GM12878 (cell line): Measurements from ENCODE around the gene SLC2A4RG. TPM values are rescaled to one million over a fixed set of nuclear protein-coding genes. Genes with fewer than 3 reads are reported as not detected.

Experiments
- ATAC-seq: fragments of 200-7000 bp; cut with Tn5 transposase; 3 replicates; pipeline ENCODE4 v1.9.1; 2020; ENCODE audit warnings: mild to moderate bottlenecking, moderate library complexity
- BruUV-seq: library from RNA; stranded (reverse); fragments of 400-500 nt; replicated peaks from 2 replicates; lab custom pipeline; 2021; lab: Mats Ljungman, UMichigan
- CTCF ChIA-PET: fragments of 300-600 bp; sonication (Branson Sonifier 250); formaldehyde crosslinking; extraction: SDS; loops from one replicate; lab custom pipeline; 2021; ENCODE audit warnings: inconsistent platforms; lab: Yijun Ruan, JAX
- POLR2A ChIA-PET: fragments of 350-600 bp; formaldehyde crosslinking; extraction: SDS; loops from one replicate; lab custom pipeline; 2021; ENCODE audit warnings: inconsistent platforms; lab: Charles Lee
- RAD21 ChIA-PET: fragments of 300-600 bp; sonication (Branson Sonifier 250); formaldehyde crosslinking; loops from one replicate; lab custom pipeline; 2023; ENCODE audit warnings: antibody characterized with exemption; ENCODE audit not compliant: unreplicated experiment; lab: Charles Lee
- SMC1A ChIA-PET: fragments of 300-600 bp; sonication (Branson Sonifier 250); formaldehyde crosslinking; loops from one replicate; lab custom pipeline; 2023; ENCODE audit not compliant: unreplicated experiment, uncharacterized antibody; lab: Charles Lee
- DNase-seq: peaks from one replicate; pipeline ENCODE4 v3.0.0-alpha.2; 2011; ENCODE audit warnings: low read depth, low spot score
- FAIRE-seq: peaks from 3 replicates; lab custom pipeline; 2011; peaks lifted over from hg19 to GRCh38; lab: Jason Lieb, UNC
- H2AFZ ChIP-seq: 2 replicates; pipeline ENCODE4 v1.6.0; 2011; ENCODE audit warnings: low read depth, low read length, control low read depth; ENCODE audit not compliant: control insufficient read depth
- H3K27ac ChIP-seq: 2 replicates; pipeline ENCODE4 v1.5.1; 2011; ENCODE audit warnings: control low read depth; ENCODE audit not compliant: control insufficient read depth, insufficient read depth
- H3K27me3 ChIP-seq, 2 experiments: replicated peaks in 1 of 2; 2 replicates each; pipeline versions ENCODE4 v1.6.0 to v1.6.1; 2011; ENCODE audit warnings: low read length in 1 of 2; ENCODE audit not compliant: control insufficient read depth in 2 of 2, insufficient read depth in 2 of 2
- H3K36me3 ChIP-seq, 2 experiments: 2 replicates each; pipeline ENCODE4 v1.5.1; 2011; ENCODE audit warnings: low read length in 1 of 2; ENCODE audit not compliant: control insufficient read depth in 2 of 2, insufficient read depth in 2 of 2
- H3K4me1 ChIP-seq: 2 replicates; pipeline ENCODE4 v1.6.1; 2011; ENCODE audit warnings: mild to moderate bottlenecking, low read length, moderate library complexity, mixed read lengths; ENCODE audit not compliant: control insufficient read depth, insufficient read depth
- H3K4me2 ChIP-seq: 2 replicates; pipeline ENCODE4 v1.6.0; 2011; ENCODE audit warnings: control low read depth; ENCODE audit not compliant: control insufficient read depth, insufficient read depth
- H3K4me3 ChIP-seq: fragments of 200-600 bp; sonication (generic); 2 replicates; pipeline ENCODE4 v1.5.1; 2016
- H3K79me2 ChIP-seq: 2 replicates; pipeline ENCODE4 v1.6.0; 2011; ENCODE audit warnings: low read length; ENCODE audit not compliant: control insufficient read depth, insufficient read depth
- H3K9ac ChIP-seq: 2 replicates; pipeline ENCODE4 v1.8.0; 2011; ENCODE audit warnings: low read length, control low read depth, mixed read lengths; ENCODE audit not compliant: control insufficient read depth, insufficient read depth
- H3K9me3 ChIP-seq: replicated peaks from 3 replicates; pipeline ENCODE4 v1.5.1; 2011; ENCODE audit warnings: mild to moderate bottlenecking, low read length; ENCODE audit not compliant: control insufficient read depth, insufficient read depth
- H4K20me1 ChIP-seq: 2 replicates; pipeline ENCODE4 v1.6.0; 2011; ENCODE audit not compliant: control insufficient read depth, insufficient read depth
- BACH1 ChIP-seq: fragments of 450-650 bp; IDR thresholded peaks from 2 replicates; pipeline ENCODE4 v1.6.1; 2017; ENCODE audit warnings: mild to moderate bottlenecking, borderline replicate concordance
- CREM ChIP-seq: IDR thresholded peaks from 2 replicates; pipeline ENCODE4 v1.6.1; 2014; ENCODE audit warnings: antibody characterized with exemption, low read depth
- DPF2 ChIP-seq: fragments of 450-650 bp; IDR thresholded peaks from 2 replicates; pipeline ENCODE4 v1.6.1; 2017; ENCODE audit warnings: mild to moderate bottlenecking
- GATAD2B ChIP-seq: fragments of 450-650 bp; conservative IDR thresholded peaks from 2 replicates; pipeline ENCODE4 v1.6.1; 2017; ENCODE audit warnings: low read depth, mild to moderate bottlenecking, moderate library complexity
- IKZF2 ChIP-seq, 2 experiments: fragments of 450-650 bp; IDR thresholded peaks; 2 replicates each; pipeline ENCODE4 v1.6.1; 2017; ENCODE audit warnings: mild to moderate bottlenecking in 2 of 2, moderate library complexity in 2 of 2
- LARP7 ChIP-seq: fragments of 450-650 bp; IDR thresholded peaks from 2 replicates; pipeline ENCODE4 v1.6.1; 2017; ENCODE audit warnings: mild to moderate bottlenecking
- SIX5 ChIP-seq: IDR thresholded peaks from 2 replicates; pipeline ENCODE4 v1.6.1; 2011; ENCODE audit warnings: mild to moderate bottlenecking, low read depth, low read length, moderate library complexity; ENCODE audit not compliant: severe bottlenecking
- SMARCA5 ChIP-seq: fragments of 450-650 bp; IDR thresholded peaks from 2 replicates; pipeline ENCODE4 v1.6.1; 2017; ENCODE audit warnings: mild to moderate bottlenecking
- TCF3 ChIP-seq: IDR thresholded peaks from 2 replicates; pipeline ENCODE4 v1.6.1; 2012; ENCODE audit warnings: low read depth, mild to moderate bottlenecking, low read length, borderline replicate concordance; ENCODE audit not compliant: insufficient read depth
- WGBS: methylation state at CpG from one replicate; pipeline ENCODE4 v1.1.6; 2016; ENCODE audit warnings: low lambda C conversion rate; ENCODE audit not compliant: insufficient replicate concordance, insufficient coverage; ENCODE audit errors: missing lambda C conversion rate; 5-methylcytosine and 5-hydroxymethylcytosine counted together
- in situ Hi-C: fragments of 300-500 bp; cut with MboI; formaldehyde crosslinking; loops from 9 replicates; pipeline ENCODE4 v1.14.3; 2018; ENCODE audit warnings: mixed read lengths
- intact Hi-C: fragments of 100-400 bp; cut with micrococcal nuclease; formaldehyde crosslinking; loops from one replicate; pipeline ENCODE4 v1.14.2; 2022; ENCODE audit not compliant: unreplicated experiment
- polyA plus RNA-seq, 11 experiments: library from polyadenylated mRNA; depleted of rRNA in 4 of 11; unstranded in 6 of 11; stranded (reverse) in 5 of 11; fragments of >200 nt; fragmentation: Nextera tagmentation in 4 of 11; fragmentation: Illumina TruSeq in 1 of 11; extraction: Ambion mirVana in 4 of 11; extraction: Trizol in 1 of 11; gene quantifications; 1 replicate in 1 of 11; 2 replicates in 10 of 11; pipeline versions ENCODE4 v1.2.1 to v1.2.3, GENCODE V29; 2011 to 2016; ENCODE audit warnings: inconsistent platforms in 2 of 11, missing spikeins in 2 of 11, low read depth in 1 of 11
- total RNA-seq, 4 experiments: library from RNA; depleted of rRNA in 3 of 4; stranded (reverse); fragments of >200 nt in 3 of 4; fragmentation: Illumina TruSeq in 1 of 4; extraction: Trizol in 1 of 4; gene quantifications; 2 replicates each; pipeline versions ENCODE4 v1.2.1 to v1.2.3, GENCODE V29; 2013 to 2021
- TF ChIP-seq, protein P1 (sequence below): fragments of 450-650 bp; IDR thresholded peaks from 2 replicates; pipeline ENCODE4 v1.6.1; 2016; ENCODE audit warnings: mild to moderate bottlenecking, moderate library complexity, borderline replicate concordance

Gene SLC2A4RG
- total and polyA plus RNA-seq, 10 of the 15 experiments (the other 5 are each of a cell fraction or from before 2014, with no cell fraction given), result 0.34 to 65.9 (median 13.3) TPM

- no peak for FAIRE-seq
- H3K9ac ChIP-seq, result no peak overlapping the region
- TF ChIP-seq SIX5, result peak; percentile 22
- no peak for TF ChIP-seq BACH1
Measured at GRCh38 chr20:63693083-63693732, 46.4 kb upstream of the SLC2A4RG start.

GRCh38 chr20:63693733-63694583 is 45.6 kb upstream of the SLC2A4RG start:
- H3K79me2 ChIP-seq, result no peaks in the 10 kb centered on the region
- ATAC-seq (no peak), FAIRE-seq (no peak), DNase-seq (no peak)
- intact Hi-C loops, result no loop called here
- H3K4me3 ChIP-seq, result no peak overlapping the region
- ChIA-PET RAD21 (interaction anchor here (0.6 kb wide), 1 partner anchor 363 kb away, joined by 6 read pairs; no protein-coding TSS in a partner anchor), POLR2A (interaction anchor here (0.6 kb wide), 1 partner anchor 299 kb away, joined by 3 read pairs; no protein-coding TSS in a partner anchor), CTCF (interaction anchor here (0.5 kb wide), 1 partner anchor 76 kb away, joined by 5 read pairs; no protein-coding TSS in a partner anchor), SMC1A (no interaction called here)
- no peak overlapping the region for H3K4me2 ChIP-seq
- WGBS, result 86% methylated on average over 20 of the region's 21 CpGs
- in situ Hi-C loops, result no loop called here
- H3K27ac ChIP-seq, result no peak overlapping the region
- no peaks in the 10 kb centered on the region for H3K9me3 ChIP-seq
- H2AFZ ChIP-seq, result no peak overlapping the region
- H3K27me3 ChIP-seq, result no peaks in the 10 kb centered on the region
- H3K9ac ChIP-seq, result no peak overlapping the region
- H4K20me1 ChIP-seq, result no peaks in the 10 kb centered on the region
- no peaks in the 10 kb centered on the region for H3K36me3 ChIP-seq
- no TSS peak for BruUV-seq
- peaks cover 8% of the 10 kb centered on the region for H3K4me1 ChIP-seq
- no peak for TF ChIP-seq DPF2
- no peak for TF ChIP-seq CREM
- no peak for TF ChIP-seq IKZF2 (IDR thresholded peaks at IDR 0.05)
- no peak for TF ChIP-seq TCF3
- TF ChIP-seq GATAD2B, result no peak
- TF ChIP-seq SMARCA5, result no peak
- no peak for TF ChIP-seq LARP7
- TF ChIP-seq, protein P1, sequence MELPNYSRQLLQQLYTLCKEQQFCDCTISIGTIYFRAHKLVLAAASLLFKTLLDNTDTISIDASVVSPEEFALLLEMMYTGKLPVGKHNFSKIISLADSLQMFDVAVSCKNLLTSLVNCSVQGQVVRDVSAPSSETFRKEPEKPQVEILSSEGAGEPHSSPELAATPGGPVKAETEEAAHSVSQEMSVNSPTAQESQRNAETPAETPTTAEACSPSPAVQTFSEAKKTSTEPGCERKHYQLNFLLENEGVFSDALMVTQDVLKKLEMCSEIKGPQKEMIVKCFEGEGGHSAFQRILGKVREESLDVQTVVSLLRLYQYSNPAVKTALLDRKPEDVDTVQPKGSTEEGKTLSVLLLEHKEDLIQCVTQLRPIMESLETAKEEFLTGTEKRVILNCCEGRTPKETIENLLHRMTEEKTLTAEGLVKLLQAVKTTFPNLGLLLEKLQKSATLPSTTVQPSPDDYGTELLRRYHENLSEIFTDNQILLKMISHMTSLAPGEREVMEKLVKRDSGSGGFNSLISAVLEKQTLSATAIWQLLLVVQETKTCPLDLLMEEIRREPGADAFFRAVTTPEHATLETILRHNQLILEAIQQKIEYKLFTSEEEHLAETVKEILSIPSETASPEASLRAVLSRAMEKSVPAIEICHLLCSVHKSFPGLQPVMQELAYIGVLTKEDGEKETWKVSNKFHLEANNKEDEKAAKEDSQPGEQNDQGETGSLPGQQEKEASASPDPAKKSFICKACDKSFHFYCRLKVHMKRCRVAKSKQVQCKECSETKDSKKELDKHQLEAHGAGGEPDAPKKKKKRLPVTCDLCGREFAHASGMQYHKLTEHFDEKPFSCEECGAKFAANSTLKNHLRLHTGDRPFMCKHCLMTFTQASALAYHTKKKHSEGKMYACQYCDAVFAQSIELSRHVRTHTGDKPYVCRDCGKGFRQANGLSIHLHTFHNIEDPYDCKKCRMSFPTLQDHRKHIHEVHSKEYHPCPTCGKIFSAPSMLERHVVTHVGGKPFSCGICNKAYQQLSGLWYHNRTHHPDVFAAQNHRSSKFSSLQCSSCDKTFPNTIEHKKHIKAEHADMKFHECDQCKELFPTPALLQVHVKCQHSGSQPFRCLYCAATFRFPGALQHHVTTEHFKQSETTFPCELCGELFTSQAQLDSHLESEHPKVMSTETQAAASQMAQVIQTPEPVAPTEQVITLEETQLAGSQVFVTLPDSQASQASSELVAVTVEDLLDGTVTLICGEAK, result no peak

More at GRCh38 chr20:63693083-63693732, 46.4 kb upstream of the SLC2A4RG start:
- Histone ChIP-seq H3K4me1 (peaks cover 3% of the 10 kb centered on the region), H3K27me3 (no peaks in the 10 kb centered on the region), H3K4me2 (no peak overlapping the region), H3K27ac (no peak overlapping the region), H3K36me3 (no peaks in the 10 kb centered on the region), H4K20me1 (no peaks in the 10 kb centered on the region), H3K4me3 (no peak overlapping the region), H3K79me2 (no peaks in the 10 kb centered on the region), H3K9me3 (no peaks in the 10 kb centered on the region), H2AFZ (no peak overlapping the region)
- no TSS peak for BruUV-seq
- ChIA-PET POLR2A (no interaction called here), CTCF (no interaction called here), RAD21 (no interaction called here), SMC1A (no interaction called here)
- in situ Hi-C loops, result no loop called here
- 89% methylated on average over 10 of the region's 10 CpGs for WGBS
- intact Hi-C loops, result no loop called here
- ATAC-seq (no peak), DNase-seq (no peak)
